ENCODE data around the gene SLC30A5. TPM values are rescaled to one million over a fixed set of nuclear protein-coding genes. Genes with fewer than 3 reads are reported as not detected.

The SLC30A5 gene
- total RNA-seq, 1 donor from 2014 or later, result 72.4 TPM

DNA sequence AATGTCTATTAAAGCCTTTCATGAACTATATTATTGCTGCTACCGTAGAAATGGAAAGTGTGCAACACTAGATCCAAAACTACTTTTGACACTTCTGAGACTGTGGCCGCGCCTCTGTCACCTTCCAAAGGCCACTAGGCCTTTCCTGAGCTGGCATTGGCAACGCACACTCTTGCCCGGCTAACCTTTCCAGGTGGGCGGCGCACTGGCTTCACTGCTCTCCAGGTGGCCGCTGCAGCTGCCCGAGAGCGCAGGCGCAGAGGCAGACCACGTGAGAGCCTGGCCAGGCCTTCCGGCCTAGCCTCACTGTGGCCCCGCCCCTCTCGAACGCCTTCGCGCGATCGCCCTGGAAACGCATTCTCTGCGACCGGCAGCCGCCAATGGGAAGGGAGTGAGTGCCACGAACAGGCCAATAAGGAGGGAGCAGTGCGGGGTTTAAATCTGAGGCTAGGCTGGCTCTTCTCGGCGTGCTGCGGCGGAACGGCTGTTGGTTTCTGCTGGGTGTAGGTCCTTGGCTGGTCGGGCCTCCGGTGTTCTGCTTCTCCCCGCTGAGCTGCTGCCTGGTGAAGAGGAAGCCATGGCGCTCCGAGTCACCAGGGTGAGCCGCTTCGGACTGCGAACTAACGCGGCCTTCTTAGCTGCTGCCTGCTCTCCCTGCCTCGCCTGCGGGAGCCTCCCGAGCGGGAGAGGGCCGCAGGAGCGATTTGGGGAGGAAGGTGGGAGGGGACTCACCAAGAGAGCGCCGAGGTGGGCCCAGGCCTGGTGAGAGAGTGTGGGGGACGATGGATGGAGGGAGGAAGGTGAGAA, 73.1 kb downstream of the SLC30A5 start, which contains the start of gene CCNB1:
CCNB1 (plus strand) TSS at position 465 of the 807 bp plus-strand sequence; CDS start at position 578, 113 bp downstream.
- peak; percentile 97 to 98 for DNase-seq (ENCODE audit: low read depth in 2 of 2)

GRCh38 chr5:69167493-69167855, 73.7 kb downstream of the SLC30A5 start:
- peak; percentile 7 to 19 for DNase-seq (ENCODE audit: low read depth in 2 of 2)

DNA sequence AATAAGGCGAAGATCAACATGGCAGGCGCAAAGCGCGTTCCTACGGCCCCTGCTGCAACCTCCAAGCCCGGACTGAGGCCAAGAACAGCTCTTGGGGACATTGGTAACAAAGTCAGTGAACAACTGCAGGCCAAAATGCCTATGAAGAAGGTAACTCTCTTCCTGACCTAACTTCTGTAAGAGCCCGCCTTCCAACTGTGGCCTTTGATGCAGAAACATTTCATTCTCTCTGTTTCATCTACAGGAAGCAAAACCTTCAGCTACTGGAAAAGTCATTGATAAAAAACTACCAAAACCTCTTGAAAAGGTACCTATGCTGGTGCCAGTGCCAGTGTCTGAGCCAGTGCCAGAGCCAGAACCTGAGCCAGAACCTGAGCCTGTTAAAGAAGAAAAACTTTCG, 74.1 kb downstream of the SLC30A5 start:
- no peak for DNase-seq (ENCODE audit: low read depth in 2 of 2)

- DNase-seq (ENCODE audit: low read depth in 2 of 2), result no peak
Observed at GRCh38 chr5:69170495-69170894, 76.7 kb downstream of the SLC30A5 start.

DNA sequence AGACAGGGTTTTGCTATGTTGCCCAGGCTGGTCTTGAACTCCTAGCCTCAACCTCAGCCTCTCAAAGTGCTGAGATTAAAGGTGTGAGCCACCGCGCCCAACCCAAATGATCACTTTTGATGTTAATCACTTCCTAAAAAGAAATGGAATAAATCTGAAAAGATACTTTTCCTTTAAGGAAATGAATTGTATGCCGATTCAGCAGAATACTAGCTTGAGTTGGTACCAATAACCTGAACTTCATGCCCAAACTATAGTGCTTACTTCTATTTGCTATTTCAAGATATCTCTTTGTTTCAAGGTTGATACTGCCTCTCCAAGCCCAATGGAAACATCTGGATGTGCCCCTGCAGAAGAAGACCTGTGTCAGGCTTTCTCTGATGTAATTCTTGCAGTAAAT, 77.2 kb downstream of the SLC30A5 start:
- no peak for DNase-seq (ENCODE audit: low read depth in 2 of 2)

Other genes starting within 250 kb of the SLC30A5 start
- 20.4 and 68.2 TPM in 2 replicates for gene CCNB1, start 73.1 kb downstream of the SLC30A5 start, total RNA-seq
- gene CENPH, start 95.6 kb downstream of the SLC30A5 start, total RNA-seq, result 0.99 and 5.7 TPM in 2 replicates
- 22.4 and 31.2 TPM in 2 replicates for gene CDK7, start 140.9 kb downstream of the SLC30A5 start, total RNA-seq
- 2.2 and 3.8 TPM in 2 replicates for gene CCDC125, start 238.8 kb downstream of the SLC30A5 start, total RNA-seq

Measured in lung microvascular endothelial cell (primary cell).